OCI-LY1 (cell line): Measurements from ENCODE around the gene IDH2.

Experiments
- EZH2 ChIP-seq: fragments of 200-600 bp; sonication (generic), shearing (Covaris generic); IDR thresholded peaks from 2 replicates; pipeline ENCODE4 v1.8.0; 2017; ENCODE audit warnings: borderline replicate concordance, mixed run types, mild to moderate bottlenecking, antibody characterized with exemption, low read length, moderate library complexity, mixed read lengths
- TF ChIP-seq, protein P1 (sequence below): fragments of 200-600 bp; sonication (generic), shearing (Covaris generic); IDR thresholded peaks from 2 replicates; pipeline ENCODE4 v1.5.1; 2017; ENCODE audit warnings: mild to moderate bottlenecking, antibody characterized with exemption, low read length, moderate library complexity, mixed read lengths

DNA sequence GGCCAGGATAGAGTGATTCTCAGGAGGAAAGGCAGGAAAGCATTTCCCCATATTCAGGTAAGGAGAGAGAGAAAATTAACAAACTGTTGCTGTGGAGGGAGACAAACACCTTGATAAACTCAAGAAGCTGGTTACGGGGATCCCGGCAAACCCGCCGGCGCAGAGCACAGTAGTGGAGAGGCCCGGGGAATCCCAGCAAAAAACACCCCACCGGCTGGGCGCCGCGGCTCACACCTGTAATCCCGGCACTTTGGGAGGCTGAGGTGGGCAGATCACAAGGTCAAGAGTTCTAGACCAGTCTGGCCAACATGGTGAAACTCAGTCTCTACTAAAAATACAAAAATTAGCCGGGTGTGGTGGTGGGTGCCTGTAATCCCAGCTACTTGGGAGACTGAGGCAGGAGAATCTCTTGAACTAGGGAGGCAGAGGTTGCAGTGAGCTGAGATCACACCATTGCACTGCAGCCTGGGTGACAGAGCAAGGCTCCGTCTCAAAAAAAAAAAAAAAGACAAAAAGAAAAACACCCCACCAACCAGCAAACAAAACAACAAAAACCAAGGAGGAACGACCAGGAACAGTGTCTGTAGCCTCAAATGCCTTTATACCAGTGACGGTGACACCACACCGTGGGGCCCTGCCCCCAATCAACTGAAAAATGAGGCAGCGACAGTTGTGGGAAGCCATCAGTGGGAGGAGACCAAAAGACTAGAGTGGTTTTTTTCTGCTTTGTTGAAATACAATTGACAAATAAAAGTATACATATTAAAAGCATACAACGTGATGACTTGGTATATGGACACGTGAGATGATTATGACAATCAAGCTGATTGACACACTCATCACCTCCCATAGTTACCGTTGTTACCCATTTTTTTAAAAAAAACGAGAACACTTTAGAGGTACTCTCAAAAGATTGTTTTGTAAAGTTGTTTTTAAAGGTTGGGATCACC is 40.2 kb upstream of the IDH2 start:
- TF ChIP-seq, protein P1, sequence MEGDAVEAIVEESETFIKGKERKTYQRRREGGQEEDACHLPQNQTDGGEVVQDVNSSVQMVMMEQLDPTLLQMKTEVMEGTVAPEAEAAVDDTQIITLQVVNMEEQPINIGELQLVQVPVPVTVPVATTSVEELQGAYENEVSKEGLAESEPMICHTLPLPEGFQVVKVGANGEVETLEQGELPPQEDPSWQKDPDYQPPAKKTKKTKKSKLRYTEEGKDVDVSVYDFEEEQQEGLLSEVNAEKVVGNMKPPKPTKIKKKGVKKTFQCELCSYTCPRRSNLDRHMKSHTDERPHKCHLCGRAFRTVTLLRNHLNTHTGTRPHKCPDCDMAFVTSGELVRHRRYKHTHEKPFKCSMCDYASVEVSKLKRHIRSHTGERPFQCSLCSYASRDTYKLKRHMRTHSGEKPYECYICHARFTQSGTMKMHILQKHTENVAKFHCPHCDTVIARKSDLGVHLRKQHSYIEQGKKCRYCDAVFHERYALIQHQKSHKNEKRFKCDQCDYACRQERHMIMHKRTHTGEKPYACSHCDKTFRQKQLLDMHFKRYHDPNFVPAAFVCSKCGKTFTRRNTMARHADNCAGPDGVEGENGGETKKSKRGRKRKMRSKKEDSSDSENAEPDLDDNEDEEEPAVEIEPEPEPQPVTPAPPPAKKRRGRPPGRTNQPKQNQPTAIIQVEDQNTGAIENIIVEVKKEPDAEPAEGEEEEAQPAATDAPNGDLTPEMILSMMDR: no peak
- no peak for TF ChIP-seq EZH2
